NCI-H460 (cell line): ENCODE data around the gene ANKRD42. TPM values are rescaled to one million over a fixed set of nuclear protein-coding genes. Genes with fewer than 3 reads are reported as not detected.

Experiments
- DNase-seq: peaks from one replicate; pipeline ENCODE4 v3.0.0-alpha.2; 2016; ENCODE audit warnings: low read depth; ENCODE audit errors: extremely low read depth
- small RNA-seq, 2 experiments: library from RNA; depleted of rRNA; stranded (forward); fragments of <200 nt; gene quantifications; one replicate each; pipeline ENCODE3, GENCODE V24; 2014
- total RNA-seq: library from RNA; depleted of rRNA; stranded (reverse); fragments of >200 nt; shearing (Covaris generic); gene quantifications from 2 replicates; pipeline ENCODE4 v1.2.3, GENCODE V29; 2014; rRNA removed

Gene ANKRD42
- total RNA-seq, 1 experiment from 2014 or later: 8.4 TPM

DNA sequence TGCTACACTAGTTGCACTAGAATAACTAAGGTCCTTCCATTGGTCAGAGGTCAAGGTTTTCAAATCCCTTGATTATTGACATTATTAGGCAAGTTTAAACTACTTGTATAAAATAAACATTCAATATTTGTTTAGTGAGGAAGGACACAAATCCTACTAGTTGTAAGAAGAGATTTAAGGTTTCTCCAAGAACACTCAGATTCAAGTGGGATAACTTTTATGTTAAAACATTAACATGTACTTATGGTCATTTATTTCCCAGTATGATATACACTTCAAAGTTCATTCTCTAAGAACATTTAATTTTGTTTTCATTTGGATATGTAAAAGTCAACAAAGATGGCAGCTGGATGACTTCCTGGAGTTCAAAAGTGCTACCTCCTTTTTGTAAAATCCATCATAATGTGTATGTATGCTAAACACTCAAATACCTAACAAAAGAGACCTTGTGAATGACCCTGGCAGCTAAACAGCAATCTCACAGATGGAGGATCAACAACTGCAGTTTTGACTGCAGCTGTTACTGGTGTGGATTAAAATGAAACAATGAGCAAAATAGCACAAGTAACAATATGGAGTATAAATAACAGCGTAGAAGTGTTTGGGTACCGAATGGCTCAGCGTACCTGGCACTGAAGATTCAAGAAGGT lies 91.1 kb downstream of the ANKRD42 start:
- no peak for DNase-seq

DNA sequence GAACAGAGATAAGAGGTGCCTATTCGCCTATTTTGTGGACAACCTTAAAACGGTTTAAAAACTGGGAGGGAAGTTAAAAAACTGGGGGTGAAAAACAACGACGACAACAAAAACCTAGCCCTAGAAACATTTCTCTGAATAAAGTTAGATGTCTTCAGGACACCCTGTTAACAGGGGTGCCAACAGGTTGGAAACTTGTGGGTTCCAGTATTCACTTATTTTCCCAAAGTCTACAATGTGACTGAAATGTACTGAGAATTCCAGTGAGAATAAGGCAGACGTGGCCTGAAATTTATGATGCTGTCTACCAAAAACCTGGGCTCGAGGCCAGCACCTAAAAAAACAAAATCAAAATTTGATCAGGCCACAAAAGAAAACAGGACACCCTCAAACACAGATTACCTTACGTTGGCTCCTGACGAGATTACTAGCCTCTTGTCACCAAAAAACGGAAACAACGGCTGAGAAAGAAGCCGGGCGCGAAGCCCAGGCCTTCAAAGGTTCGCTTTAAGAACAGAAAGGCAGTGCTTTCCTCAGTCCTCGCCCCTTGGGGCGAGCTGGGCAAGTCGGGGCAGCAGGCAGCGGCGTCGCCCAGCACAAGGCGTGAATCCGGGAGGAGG lies 91.7 kb downstream of the ANKRD42 start:
- DNase-seq: no peak

DNA sequence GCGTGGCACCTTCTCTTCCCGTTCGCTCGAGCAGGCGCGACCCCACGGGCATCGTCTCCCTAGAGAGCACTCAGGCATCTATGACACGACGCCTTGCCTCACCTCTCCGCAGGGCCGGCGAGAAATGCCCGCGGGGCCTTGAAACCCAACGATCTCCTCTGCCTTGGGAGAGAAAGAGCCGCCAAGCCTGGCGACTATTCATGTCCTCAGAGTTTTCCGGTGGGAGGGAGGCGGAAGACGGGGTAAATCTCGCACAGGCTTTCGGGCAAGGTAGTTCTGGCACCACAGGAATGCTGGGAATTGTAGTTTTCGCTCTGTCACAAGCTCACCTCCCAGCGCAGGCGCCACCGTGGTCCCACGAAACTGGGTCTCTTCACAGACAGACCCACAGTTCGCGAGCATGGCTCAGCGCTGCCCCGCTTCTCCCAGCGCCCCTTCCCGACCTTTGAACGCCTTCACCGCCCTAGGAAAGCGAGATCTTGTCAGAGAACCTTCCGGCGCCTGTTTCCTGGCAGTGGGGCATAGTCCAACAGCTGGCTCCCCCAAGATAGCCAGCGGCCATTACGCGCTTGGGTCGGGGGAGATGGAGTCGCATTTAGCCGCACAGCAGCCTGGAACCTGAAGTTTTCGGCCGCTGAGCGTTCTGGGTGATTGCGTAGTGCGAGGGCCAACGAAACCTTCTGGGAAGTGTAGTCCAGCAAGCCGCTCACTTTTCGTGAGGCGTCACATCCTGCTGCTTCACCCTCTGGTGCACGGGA lies 92.4 kb downstream of the ANKRD42 start, which contains the start of gene CCDC90B:
CCDC90B (minus strand) TSS at position 597 of the 758 bp plus-strand sequence; CDS start at position 202, 395 bp downstream.
- DNase-seq: peak; percentile 95

DNA sequence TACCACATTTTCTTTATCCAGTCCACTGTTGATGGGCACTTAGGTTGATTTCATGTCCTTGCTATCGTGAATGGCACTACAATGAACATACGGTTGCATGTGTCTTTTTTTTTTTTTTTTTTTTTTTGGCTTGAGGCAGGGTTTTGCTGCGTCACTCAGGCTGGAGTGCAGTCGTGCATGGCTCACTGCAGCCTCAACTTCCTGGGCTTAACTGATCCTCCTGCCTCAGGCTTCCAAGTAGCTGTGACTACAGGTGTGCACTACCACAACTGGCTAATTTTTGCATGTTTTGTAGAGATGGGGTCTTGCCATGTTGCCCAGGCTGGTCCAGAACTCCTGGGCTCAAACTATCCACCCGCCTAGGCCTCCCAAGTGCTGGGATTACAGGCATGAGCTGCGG lies 94.1 kb downstream of the ANKRD42 start:
- DNase-seq: no peak

DNA sequence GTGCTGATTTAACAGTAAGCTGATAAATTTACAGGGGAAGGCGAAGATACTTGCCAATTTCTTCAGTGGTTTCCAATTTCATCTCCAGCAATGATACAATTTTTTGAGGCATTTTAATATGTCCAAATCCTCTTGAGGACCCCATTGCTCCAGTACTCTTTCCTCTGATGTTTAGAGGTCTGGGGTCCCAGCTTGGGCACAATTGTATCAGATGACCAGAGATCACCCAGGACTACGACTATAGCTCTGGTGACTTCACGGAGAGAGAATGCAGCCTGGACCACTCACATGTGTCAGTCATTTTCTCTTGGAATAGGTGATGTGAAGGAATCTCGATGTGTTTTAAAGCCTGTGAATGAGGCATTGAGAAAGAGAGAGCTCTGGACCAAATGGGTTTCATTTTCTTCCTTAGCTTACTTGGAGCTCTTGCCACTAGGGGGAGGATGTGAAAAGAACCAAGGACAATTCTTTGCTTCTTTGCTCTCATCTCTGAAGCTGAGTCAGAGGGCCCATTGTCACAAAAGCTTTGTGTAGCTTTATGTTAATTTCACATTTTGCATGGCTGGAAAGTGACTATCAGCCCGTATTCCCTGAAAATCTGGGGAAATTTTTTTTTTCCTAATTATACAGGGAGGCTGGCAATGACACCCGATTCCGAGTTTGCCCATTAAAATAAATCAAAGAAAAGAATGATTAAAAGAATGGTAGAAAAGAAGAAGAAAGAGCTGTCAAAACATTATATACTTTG lies 99.4 kb downstream of the ANKRD42 start:
- DNase-seq: peak; percentile 52

DNA sequence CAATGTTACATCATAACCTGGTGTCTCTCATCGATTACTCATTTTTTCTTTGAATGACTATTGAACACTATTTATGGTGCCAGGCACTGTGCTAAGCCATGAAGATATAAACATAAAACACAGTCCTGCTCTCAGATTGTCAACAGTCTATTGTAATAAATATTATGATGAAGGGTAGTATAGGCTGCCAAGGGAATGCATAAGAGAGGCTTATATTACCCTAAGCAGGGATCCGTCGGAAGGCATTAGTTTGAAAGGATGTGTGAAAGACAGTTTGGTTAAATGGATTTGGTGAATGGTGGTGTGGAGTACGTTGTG lies 99.9 kb downstream of the ANKRD42 start:
- DNase-seq: no peak

DNA sequence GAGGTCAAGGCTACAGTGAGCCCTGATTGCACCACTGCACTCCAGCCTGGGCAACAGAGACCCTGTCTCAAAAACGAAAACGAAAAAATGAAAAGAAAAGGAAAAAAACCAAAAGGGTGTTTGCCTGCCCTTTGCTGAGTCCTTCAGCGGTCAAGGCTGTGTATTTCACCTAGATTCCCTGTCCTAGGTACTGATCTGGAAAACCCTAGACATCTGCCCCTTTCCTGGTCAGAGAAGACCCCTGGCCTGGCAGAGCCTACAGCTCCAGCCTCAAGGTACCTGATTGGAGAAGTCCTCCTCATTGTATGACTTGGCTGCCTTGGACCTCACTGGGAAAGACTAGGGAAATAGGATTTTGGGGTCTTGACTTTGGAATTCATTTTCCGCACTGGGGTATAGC lies 100.7 kb downstream of the ANKRD42 start:
- DNase-seq: no peak

Small RNAs within 50 kb of the gene (small RNA-seq; reads per million reads assigned to genes)
- 0 reads per million in 2 experiments for gene AP000873.5

Other genes starting within 250 kb of the ANKRD42 start
- 2.6 and 3.7 TPM in 2 replicates for gene RAB30, start 121.8 kb upstream of the ANKRD42 start, total RNA-seq
- gene PCF11, start 36.6 kb upstream of the ANKRD42 start, total RNA-seq: 38.5 and 50.9 TPM in 2 replicates
- 60.7 and 74.3 TPM in 2 replicates for gene CCDC90B, start 92.7 kb downstream of the ANKRD42 start, total RNA-seq